GM12865 (cell line): ENCODE results near the gene SPRR2D.

Experiments
- DNase-seq: peaks from one replicate; pipeline ENCODE4 v3.0.0; 2010; ENCODE audit warnings: low read depth
- H3K4me3 ChIP-seq: 2 replicates; pipeline ENCODE4 v1.5.1; 2011; ENCODE audit warnings: mild to moderate bottlenecking, low read depth, low read length, control low read depth
- CTCF ChIP-seq: IDR thresholded peaks from 2 replicates; pipeline ENCODE4 v1.5.1; 2011; ENCODE audit warnings: low read length, control low read depth, low read depth, inconsistent platforms; ENCODE audit not compliant: insufficient read depth; ENCODE audit errors: missing control alignments

The SPRR2D gene

GRCh38 chr1:153001382-153001781, 39.5 kb downstream of the SPRR2D start, which contains the start of gene SPRR3:
SPRR3 (plus strand) TSS chr1:153001749; CDS start chr1:153003021, 1,272 bp downstream.
- H3K4me3 ChIP-seq = no peak within 1 kb of the TSS
- DNase-seq = no peak
- no peak for TF ChIP-seq CTCF

- no peak for DNase-seq
- no peak for TF ChIP-seq CTCF
- H3K4me3 ChIP-seq = no peak overlapping the region
These were observed 40.6 kb downstream of the SPRR2D start for GRCh38 chr1:153000294-153000693.

- TF ChIP-seq CTCF = no peak
These were observed 41.1 kb downstream of the SPRR2D start for GRCh38 chr1:152999818-153000217.

GRCh38 chr1:152998476-152998875, 42.4 kb downstream of the SPRR2D start:
- no peak for DNase-seq
- no peak for TF ChIP-seq CTCF
- H3K4me3 ChIP-seq = no peak overlapping the region

More at GRCh38 chr1:152999818-153000217, 41.1 kb downstream of the SPRR2D start:
- no peak overlapping the region for H3K4me3 ChIP-seq
- no peak for DNase-seq

DNA sequence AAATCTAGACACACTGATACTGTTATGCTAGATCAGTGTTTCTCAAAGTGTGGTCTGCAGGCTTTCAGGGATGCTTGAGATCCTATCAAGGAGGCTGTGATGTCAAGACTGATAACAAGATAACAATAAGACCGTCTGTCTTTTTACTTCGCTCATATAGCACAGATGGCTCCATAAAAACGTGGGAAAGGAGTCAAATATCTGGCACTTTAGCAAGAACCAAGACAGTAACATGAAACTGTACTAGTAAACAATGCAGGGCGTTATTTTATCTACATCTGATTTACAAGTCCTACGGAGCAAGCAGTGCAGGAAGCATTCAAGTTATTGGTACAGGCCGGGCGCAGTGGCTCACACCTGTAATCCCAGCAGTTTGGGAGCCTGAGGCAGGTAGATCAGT, 43.0 kb downstream of the SPRR2D start:
- DNase-seq = no peak
- H3K4me3 ChIP-seq = no peak overlapping the region
- TF ChIP-seq CTCF = no peak

DNA sequence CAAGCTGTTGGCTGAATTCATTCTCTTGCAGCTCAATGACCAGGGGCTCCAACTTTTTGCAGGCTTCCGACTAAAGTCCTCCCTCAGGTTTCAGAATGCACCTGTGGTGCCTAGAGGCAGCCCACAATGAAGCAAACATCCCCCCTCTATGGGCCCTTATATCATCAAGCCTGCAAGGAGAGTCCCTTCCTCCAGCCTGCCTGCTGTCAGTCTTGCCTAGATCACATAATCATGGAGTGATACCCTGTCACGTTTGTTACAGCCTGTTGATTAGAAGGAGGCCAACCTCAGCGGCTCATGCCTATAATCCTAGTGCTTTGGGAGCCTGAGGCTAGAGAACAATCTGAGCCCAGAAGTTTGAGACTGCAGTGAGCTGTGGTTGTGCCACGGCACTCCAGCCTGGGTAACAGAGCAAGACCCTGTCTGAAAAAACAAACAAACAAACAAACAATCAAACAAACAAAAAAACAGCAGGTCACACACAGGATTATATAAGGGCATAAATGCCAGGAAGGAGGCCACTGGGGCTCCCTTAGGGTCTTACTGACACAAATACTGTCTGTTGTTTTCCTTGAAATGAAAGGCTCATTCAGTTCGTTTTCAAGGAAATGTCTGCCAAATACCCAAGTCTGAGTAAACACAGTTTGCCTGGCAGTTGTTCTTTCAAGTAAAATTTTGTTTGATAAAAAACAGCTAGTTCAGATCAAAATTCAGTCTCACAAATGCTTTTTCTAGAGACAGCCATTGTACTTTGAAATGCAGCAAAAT, 44.1 kb downstream of the SPRR2D start:
- no peak for DNase-seq
- no peak for TF ChIP-seq CTCF
- no peak overlapping the region for H3K4me3 ChIP-seq

GRCh38 chr1:152995842-152996241, 45.1 kb downstream of the SPRR2D start:
- no peak for DNase-seq
- no peak for TF ChIP-seq CTCF
- no peak overlapping the region for H3K4me3 ChIP-seq
